Gastroesophageal sphincter (tissue), 3 donors: ENCODE results near the gene EPB41L4B.

Experiments
- CTCF ChIP-seq, 4 experiments: fragments of 200-600 bp in 2 of 4; fragments of 450-650 bp in 2 of 4; sonication (generic) in 1 of 4; IDR thresholded peaks; one replicate each; pipeline ENCODE4 v1.5.1; 2017 to 2019; ENCODE audit warnings: antibody characterized with exemption in 4 of 4, mild to moderate bottlenecking in 2 of 4, moderate library complexity in 2 of 4
- EP300 ChIP-seq: sonication (generic); formaldehyde crosslinking; IDR thresholded peaks from one replicate; pipeline ENCODE4 v1.6.1; 2017; ENCODE audit warnings: antibody characterized with exemption, mild to moderate bottlenecking
- POLR2AphosphoS5 ChIP-seq: sonication (generic); formaldehyde crosslinking; IDR thresholded peaks from one replicate; pipeline ENCODE4 v1.6.1; 2017; ENCODE audit warnings: antibody characterized with exemption

DNA sequence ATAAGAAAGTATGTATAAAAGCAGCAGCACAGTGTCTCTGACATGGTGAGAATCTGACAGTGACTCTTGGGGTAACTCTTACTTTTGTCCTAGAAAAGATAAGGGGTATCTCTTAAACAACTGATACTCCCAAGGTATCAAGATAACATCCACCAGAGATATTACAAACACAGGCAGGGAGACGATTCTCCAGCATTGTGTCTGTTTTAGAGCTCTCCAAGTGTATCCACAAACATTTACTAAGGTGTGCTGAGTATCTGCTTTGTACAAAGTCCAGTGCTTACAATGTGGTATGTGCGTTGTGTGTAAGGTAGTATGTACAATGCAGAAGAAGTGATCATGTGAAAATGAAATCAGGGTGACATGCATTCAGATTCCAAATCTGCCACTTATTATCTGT lies 196.7 kb downstream of the EPB41L4B start:
- no peak for TF ChIP-seq EP300
- no peak for TF ChIP-seq CTCF (IDR thresholded peaks at IDR 0.05)
- no peak for TF ChIP-seq POLR2AphosphoS5
